LHCN-M2 (cell line): Measurements from ENCODE around the gene UBE2D3. TPM values are rescaled to one million over a fixed set of nuclear protein-coding genes. Genes with fewer than 3 reads are reported as not detected.

ENCODE experiments used
- DNase-seq: peaks from one replicate; pipeline ENCODE4 v3.0.0-alpha.2; 2012; ENCODE audit warnings: low read depth
- total RNA-seq: library from RNA; depleted of rRNA; stranded (reverse); fragments of >200 nt; gene quantifications from 2 replicates; pipeline ENCODE4 v1.2.3, GENCODE V29; 2014; rRNA removed

UBE2D3 gene
- total RNA-seq, 1 experiment from 2014 or later: 417 TPM

GRCh38 chr4:102758241-102759160, 68.8 kb downstream of the UBE2D3 start:
- DNase-seq: no peak

GRCh38 chr4:102757681-102758080, 69.7 kb downstream of the UBE2D3 start:
- no peak for DNase-seq

- DNase-seq: peak; percentile 9
These were observed 73.3 kb downstream of the UBE2D3 start for GRCh38 chr4:102754044-102754443.

GRCh38 chr4:102751941-102752340, 75.4 kb downstream of the UBE2D3 start:
- DNase-seq: no peak

Other genes with a start within 250 kb of the UBE2D3 start
- 21.1 and 24.4 TPM in 2 replicates for gene MANBA, start 66.6 kb downstream of the UBE2D3 start, total RNA-seq
- gene CISD2, start 41.4 kb upstream of the UBE2D3 start, total RNA-seq: 40.7 and 50.3 TPM in 2 replicates
- 0.13 and 0.52 TPM in 2 replicates for gene SLC9B1, start 192.2 kb upstream of the UBE2D3 start, total RNA-seq
- gene SLC9B2, start 249.2 kb upstream of the UBE2D3 start, total RNA-seq: 12.2 and 13.0 TPM in 2 replicates